ENCODE results near the gene LAMA4. TPM values are rescaled to one million over a fixed set of nuclear protein-coding genes. Genes with fewer than 3 reads are reported as not detected.

The LAMA4 gene
- polyA plus RNA-seq, 2 of the 4 experiments (the other 2 are of a cell fraction) = 1.0 to 3.1 TPM

- Histone ChIP-seq H3K27ac (no peak overlapping the region), H3K4me3 (no peak overlapping the region), H3K9me3 (no peaks in the 10 kb centered on the region), H3K4me2 (no peak overlapping the region), H3K4me1 (no peaks in the 10 kb centered on the region)
- DNase-seq (ENCODE audit: low read depth in 1 of 2, low spot score in 1 of 2) = no peak
- 49% methylated on average over 5 of the region's 5 CpGs for WGBS (ENCODE audit: missing lambda C conversion rate)
- CTCF ChIA-PET = interaction anchor here (0.7 to 3.7 kb wide), 4 partner anchors 9 to 148 kb away, joined by 3 to 12 read pairs (median 5); no protein-coding TSS in a partner anchor
- no peak for FAIRE-seq
- POLR2A ChIA-PET = no interaction called here
- no peak for ATAC-seq
- TF ChIP-seq RARB (CRISPR knock-in tag; IDR thresholded peaks at IDR 0.05) = no peak
- no peak for TF ChIP-seq SMC3 (IDR thresholded peaks at IDR 0.05)
- TF ChIP-seq CEBPB (IDR thresholded peaks at IDR 0.05) = no peak
- no peak for TF ChIP-seq MAZ (IDR thresholded peaks at IDR 0.05; ENCODE audit: borderline replicate concordance, low read depth, low read length)
- TF ChIP-seq NFE2L2 (conservative IDR thresholded peaks at IDR 0.05; ENCODE audit: low read length) = no peak
- TF ChIP-seq ZFP36 (IDR thresholded peaks at IDR 0.05; ENCODE audit: borderline replicate concordance, partially characterized antibody) = no peak
- no peak for TF ChIP-seq RCOR1 (IDR thresholded peaks at IDR 0.05; ENCODE audit: low read depth, low read length)
- TF ChIP-seq EHF (CRISPR knock-in tag; IDR thresholded peaks at IDR 0.05) = no peak
Observed at GRCh38 chr6:112189494-112189893, 64.9 kb downstream of the LAMA4 start.

GRCh38 chr6:112188906-112189305 is 65.5 kb downstream of the LAMA4 start:
- TF ChIP-seq CHD4 (IDR thresholded peaks at IDR 0.05; ENCODE audit: borderline replicate concordance) (no peak), TP53 (CRISPR knock-in tag; IDR thresholded peaks at IDR 0.05) (no peak), KDM5A (IDR thresholded peaks at IDR 0.05) (no peak)
- ATAC-seq (no peak), FAIRE-seq (no peak), DNase-seq (ENCODE audit: low read depth in 1 of 2, low spot score in 1 of 2) (no peak)
- H3K9me3 ChIP-seq = no peaks in the 10 kb centered on the region
- no peaks in the 10 kb centered on the region for H3K4me1 ChIP-seq
- ChIA-PET POLR2A (no interaction called here), CTCF (interaction anchor here (0.7 to 3.7 kb wide), 4 partner anchors 9 to 149 kb away, joined by 3 to 12 read pairs (median 5); no protein-coding TSS in a partner anchor)
- WGBS (ENCODE audit: missing lambda C conversion rate) = 71% methylated on average over 3 of the region's 3 CpGs
- H3K4me2 ChIP-seq = no peak overlapping the region
- no peak overlapping the region for H3K27ac ChIP-seq
- no peak overlapping the region for H3K4me3 ChIP-seq

- no peak for ATAC-seq
- 78% methylated on average over 6 of the region's 6 CpGs for WGBS (ENCODE audit: missing lambda C conversion rate)
- Histone ChIP-seq H3K27ac (no peak overlapping the region), H3K4me3 (no peak overlapping the region), H3K4me1 (no peaks in the 10 kb centered on the region), H3K4me2 (no peak overlapping the region), H3K9me3 (no peaks in the 10 kb centered on the region)
- ChIA-PET CTCF (interaction anchor here (1.6 to 3.7 kb wide), 2 partner anchors 25 to 123 kb away, joined by 9 to 12 read pairs; no protein-coding TSS in a partner anchor), POLR2A (no interaction called here)
- no peak for FAIRE-seq
- DNase-seq (ENCODE audit: low read depth in 1 of 2, low spot score in 1 of 2) = no peak
- TF ChIP-seq ZFP36 (IDR thresholded peaks at IDR 0.05; ENCODE audit: borderline replicate concordance, partially characterized antibody) (no peak), NR3C1 (IDR thresholded peaks at IDR 0.05) (no peak), EHMT2 (IDR thresholded peaks at IDR 0.05; ENCODE audit: low read depth) (no peak)
Observed at GRCh38 chr6:112187736-112188135, 66.6 kb downstream of the LAMA4 start.

- DNase-seq (ENCODE audit: low read depth in 1 of 2, low spot score in 1 of 2) = no peak
- no peak for ATAC-seq
- no peaks in the 10 kb centered on the region for H3K4me1 ChIP-seq
- no peaks in the 10 kb centered on the region for H3K9me3 ChIP-seq
- H3K27ac ChIP-seq = no peak overlapping the region
- no peak for FAIRE-seq
- WGBS (ENCODE audit: missing lambda C conversion rate) = 69% methylated on average over 9 of the region's 9 CpGs
- POLR2A ChIA-PET = no interaction called here
- CTCF ChIA-PET = no interaction called here
- TF ChIP-seq POLR2AphosphoS2 (conservative IDR thresholded peaks at IDR 0.05; ENCODE audit: low read length) = no peak
- H3K4me3 ChIP-seq = no peak overlapping the region
- H3K4me2 ChIP-seq = no peak overlapping the region
Observed at GRCh38 chr6:112184951-112185350, 69.4 kb downstream of the LAMA4 start.

GRCh38 chr6:112183271-112183671 is 71.1 kb downstream of the LAMA4 start:
- Histone ChIP-seq H3K4me1 (no peaks in the 10 kb centered on the region), H3K27ac (no peak overlapping the region), H3K9me3 (no peaks in the 10 kb centered on the region), H3K4me2 (no peak overlapping the region), H3K4me3 (no peak overlapping the region)
- ATAC-seq = no peak
- no peak for TF ChIP-seq POLR2A (IDR thresholded peaks at IDR 0.05; ENCODE audit: low read length)
- TF ChIP-seq MYC (IDR thresholded peaks at IDR 0.05; ENCODE audit: borderline replicate concordance, low read length) = no peak
- TF ChIP-seq E2F6 (IDR thresholded peaks at IDR 0.05; ENCODE audit: borderline replicate concordance, low read depth) = no peak
- no peak for TF ChIP-seq REST (IDR thresholded peaks at IDR 0.05)
- no peak for TF ChIP-seq JUNB (IDR thresholded peaks at IDR 0.05)
- no peak for TF ChIP-seq ZSCAN20 (CRISPR knock-in tag; IDR thresholded peaks at IDR 0.05)
- no peak for TF ChIP-seq RARB (CRISPR knock-in tag; IDR thresholded peaks at IDR 0.05)
- no peak for TF ChIP-seq ATOH8 (CRISPR knock-in tag; IDR thresholded peaks at IDR 0.05; ENCODE audit: low read depth)
- WGBS (ENCODE audit: missing lambda C conversion rate) = 90% methylated on average over 3 of the region's 3 CpGs
- DNase-seq (ENCODE audit: low read depth in 1 of 2, low spot score in 1 of 2) = no peak
- ChIA-PET POLR2A (no interaction called here), CTCF (interaction anchor here (1.1 to 1.4 kb wide), 3 partner anchors 96 to 129 kb away, joined by 3 to 6 read pairs (median 5); partner anchors contain the start of genes FAM229B and TUBE1)
- FAIRE-seq = no peak

Data from A549 (cell line).